Loucy (cell line): Measurements from ENCODE around the gene SMIM5.

ENCODE experiments used
- CTCF ChIP-seq: fragments of 200-600 bp; sonication (generic); conservative IDR thresholded peaks from 2 replicates; pipeline ENCODE4 v1.5.1; 2014; ENCODE audit warnings: mild to moderate bottlenecking, antibody characterized with exemption, low read length
- EZH2phosphoT487 ChIP-seq: fragments of 200-600 bp; IDR thresholded peaks from 2 replicates; pipeline ENCODE4 v1.6.1; 2018; ENCODE audit warnings: antibody characterized with exemption, mild to moderate bottlenecking, moderate library complexity, borderline replicate concordance

- TF ChIP-seq CTCF (no peak), EZH2phosphoT487 (no peak)
Observed at GRCh38 chr17:75615301-75615700, 17.9 kb upstream of the SMIM5 start.
